Skin of body (tissue), 3 donors: ENCODE results near the gene ANKRD37. TPM values are rescaled to one million over a fixed set of nuclear protein-coding genes. Genes with fewer than 3 reads are reported as not detected.

Experiments used
- DNase-seq: peaks from one replicate; lab custom pipeline; 2025; lab: John Stamatoyannopoulos, UW
- small RNA-seq: library from RNA; depleted of rRNA; stranded (forward); fragments of <200 nt; gene quantifications from one replicate; pipeline ENCODE3, GENCODE V24; 2014; ENCODE audit warnings: low replicate concordance
- total RNA-seq: library from RNA; depleted of rRNA; stranded (reverse); fragments of >200 nt; gene quantifications from one replicate; pipeline ENCODE4 v1.2.3, GENCODE V29; 2014

ANKRD37 gene
- total RNA-seq, 1 donor from 2014 or later, result 12.8 TPM

- DNase-seq, result no peak
Measured at GRCh38 chr4:185412412-185412811, 15.8 kb downstream of the ANKRD37 start.

- no peak for DNase-seq
Measured at GRCh38 chr4:185416955-185417354, 20.3 kb downstream of the ANKRD37 start.

GRCh38 chr4:185421366-185422124 lies 24.9 kb downstream of the ANKRD37 start:
- no peak for DNase-seq

- peak; percentile 70 for DNase-seq
Measured at GRCh38 chr4:185424905-185425646, 28.4 kb downstream of the ANKRD37 start.

- DNase-seq, result peak; percentile 97
Measured at GRCh38 chr4:185425647-185426352, 29.2 kb downstream of the ANKRD37 start, which contains the start of gene UFSP2. Gene UFSP2, minus strand, starts transcription at chr4:185425964. Its CDS starts 96 bp downstream, at chr4:185425868.

GRCh38 chr4:185426960-185427688 lies 30.5 kb downstream of the ANKRD37 start:
- no peak for DNase-seq

GRCh38 chr4:185429660-185430059 lies 33.0 kb downstream of the ANKRD37 start:
- no peak for DNase-seq

GRCh38 chr4:185435466-185435865 lies 38.8 kb downstream of the ANKRD37 start:
- DNase-seq, result no peak

GRCh38 chr4:185437809-185438208 lies 41.2 kb downstream of the ANKRD37 start:
- no peak for DNase-seq

GRCh38 chr4:185441479-185441878 lies 44.8 kb downstream of the ANKRD37 start:
- DNase-seq, result no peak

GRCh38 chr4:185445209-185445608 lies 48.6 kb downstream of the ANKRD37 start:
- no peak for DNase-seq

Small RNA genes lying within 50 kb of the gene (small RNA-seq; reads per million reads assigned to genes)
- gene RF00019, result not detected

Other genes starting within 250 kb of the ANKRD37 start
- 27.7 TPM for gene CFAP97, start 192.8 kb upstream of the ANKRD37 start, total RNA-seq
- 13.0 TPM for gene SNX25, start 187.2 kb upstream of the ANKRD37 start, total RNA-seq
- gene LRP2BP, start 917 bp upstream of the ANKRD37 start, total RNA-seq, result 1.9 TPM
- gene UFSP2, start 29.1 kb downstream of the ANKRD37 start, total RNA-seq, result 42.1 TPM
- 1.4 TPM for gene CCDC110, start 74.9 kb downstream of the ANKRD37 start, total RNA-seq
- gene PDLIM3, start 138.7 kb downstream of the ANKRD37 start, total RNA-seq, result 52.5 TPM